ENCODE data around the gene UMODL1. TPM values are rescaled to one million over a fixed set of nuclear protein-coding genes. Genes with fewer than 3 reads are reported as not detected.

Gene UMODL1
- total RNA-seq, 1 experiment from 2014 or later = 2.3 TPM

- Histone ChIP-seq H3K4me1 (ENCODE audit: low read length) (peaks cover 13% of the 10 kb centered on the region), H3K9me2 (replicated peaks; ENCODE audit: insufficient read depth, low read length) (no peaks in the 10 kb centered on the region), H2AFZ (ENCODE audit: low read length) (no peak overlapping the region), H3K36me3 (ENCODE audit: insufficient read depth, low read length) (no peaks in the 10 kb centered on the region), H3K4me3 (ENCODE audit: low read length) (no peak overlapping the region), H3K4me2 (ENCODE audit: low read depth, low read length, poor library complexity, severe bottlenecking) (no peak overlapping the region), H3K27ac (ENCODE audit: low read length) (no peak overlapping the region), H3K79me2 (ENCODE audit: low read length) (no peaks in the 10 kb centered on the region), H4K20me1 (ENCODE audit: insufficient read depth, low read depth, low read length) (no peaks in the 10 kb centered on the region; the same call in 1 of the 2 replicates), H3K9me3 (ENCODE audit: low read length) (no peaks in the 10 kb centered on the region), H3K27me3 (ENCODE audit: low read length) (no peaks in the 10 kb centered on the region), H3K9ac (ENCODE audit: low read length) (no peak overlapping the region)
- no peak for DNase-seq
Measured at GRCh38 chr21:42027822-42028765, 43.0 kb upstream of the UMODL1 start.

GRCh38 chr21:42028766-42029425 lies 42.2 kb upstream of the UMODL1 start:
- no peak overlapping the region for H3K9ac ChIP-seq (ENCODE audit: low read length)
- no peak overlapping the region for H3K4me2 ChIP-seq (ENCODE audit: low read depth, low read length, poor library complexity, severe bottlenecking)
- no peak overlapping the region for H2AFZ ChIP-seq (ENCODE audit: low read length)
- H3K9me2 ChIP-seq (replicated peaks; ENCODE audit: insufficient read depth, low read length) = no peaks in the 10 kb centered on the region
- H3K27me3 ChIP-seq (ENCODE audit: low read length) = no peaks in the 10 kb centered on the region
- peaks cover 13% of the 10 kb centered on the region for H3K4me1 ChIP-seq (ENCODE audit: low read length)
- no peaks in the 10 kb centered on the region for H3K79me2 ChIP-seq (ENCODE audit: low read length)
- no peak overlapping the region for H3K4me3 ChIP-seq (ENCODE audit: low read length)
- H3K9me3 ChIP-seq (ENCODE audit: low read length) = no peaks in the 10 kb centered on the region
- no peaks in the 10 kb centered on the region for H3K36me3 ChIP-seq (ENCODE audit: insufficient read depth, low read length)
- DNase-seq = no peak
- no peaks in the 10 kb centered on the region; the same call in 1 of the 2 replicates for H4K20me1 ChIP-seq (ENCODE audit: insufficient read depth, low read depth, low read length)
- H3K27ac ChIP-seq (ENCODE audit: low read length) = no peak overlapping the region

- H3K9me2 ChIP-seq (replicated peaks; ENCODE audit: insufficient read depth, low read length) = no peaks in the 10 kb centered on the region
- H3K4me1 ChIP-seq (ENCODE audit: low read length) = peaks cover 13% of the 10 kb centered on the region
- H3K36me3 ChIP-seq (ENCODE audit: insufficient read depth, low read length) = no peaks in the 10 kb centered on the region
Measured at GRCh38 chr21:42030311-42030710, 40.8 kb upstream of the UMODL1 start.

GRCh38 chr21:42031241-42031640 lies 39.9 kb upstream of the UMODL1 start:
- DNase-seq = no peak
- Histone ChIP-seq H3K36me3 (ENCODE audit: insufficient read depth, low read length) (no peaks in the 10 kb centered on the region), H4K20me1 (ENCODE audit: insufficient read depth, low read depth, low read length) (no peaks in the 10 kb centered on the region; the same call in 1 of the 2 replicates), H3K9ac (ENCODE audit: low read length) (no peak overlapping the region), H2AFZ (ENCODE audit: low read length) (no peak overlapping the region), H3K27me3 (ENCODE audit: low read length) (no peaks in the 10 kb centered on the region), H3K4me1 (ENCODE audit: low read length) (peaks cover 13% of the 10 kb centered on the region), H3K4me3 (ENCODE audit: low read length) (no peak overlapping the region), H3K4me2 (ENCODE audit: low read depth, low read length, poor library complexity, severe bottlenecking) (no peak overlapping the region), H3K27ac (ENCODE audit: low read length) (no peak overlapping the region), H3K79me2 (ENCODE audit: low read length) (no peaks in the 10 kb centered on the region), H3K9me3 (ENCODE audit: low read length) (no peaks in the 10 kb centered on the region), H3K9me2 (replicated peaks; ENCODE audit: insufficient read depth, low read length) (no peaks in the 10 kb centered on the region)

More at GRCh38 chr21:42030311-42030710, 40.8 kb upstream of the UMODL1 start:
- H4K20me1 ChIP-seq (ENCODE audit: insufficient read depth, low read depth, low read length) = no peaks in the 10 kb centered on the region; the same call in 1 of the 2 replicates
- H3K27ac ChIP-seq (ENCODE audit: low read length) = no peak overlapping the region
- no peaks in the 10 kb centered on the region for H3K79me2 ChIP-seq (ENCODE audit: low read length)
- no peak for DNase-seq
- H3K9me3 ChIP-seq (ENCODE audit: low read length) = no peaks in the 10 kb centered on the region
- no peak overlapping the region for H3K4me3 ChIP-seq (ENCODE audit: low read length)
- H3K4me2 ChIP-seq (ENCODE audit: low read depth, low read length, poor library complexity, severe bottlenecking) = no peak overlapping the region
- H3K9ac ChIP-seq (ENCODE audit: low read length) = no peak overlapping the region
- H3K27me3 ChIP-seq (ENCODE audit: low read length) = no peaks in the 10 kb centered on the region
- H2AFZ ChIP-seq (ENCODE audit: low read length) = no peak overlapping the region

- no peaks in the 10 kb centered on the region for H3K79me2 ChIP-seq (ENCODE audit: low read length)
- H3K4me2 ChIP-seq (ENCODE audit: low read depth, low read length, poor library complexity, severe bottlenecking) = no peak overlapping the region
- no peaks in the 10 kb centered on the region for H3K9me3 ChIP-seq (ENCODE audit: low read length)
- no peaks in the 10 kb centered on the region; the same call in 1 of the 2 replicates for H4K20me1 ChIP-seq (ENCODE audit: insufficient read depth, low read depth, low read length)
- H3K27ac ChIP-seq (ENCODE audit: low read length) = no peak overlapping the region
- no peak overlapping the region for H3K4me3 ChIP-seq (ENCODE audit: low read length)
- H3K36me3 ChIP-seq (ENCODE audit: insufficient read depth, low read length) = no peaks in the 10 kb centered on the region
- peaks cover 13% of the 10 kb centered on the region for H3K4me1 ChIP-seq (ENCODE audit: low read length)
- no peaks in the 10 kb centered on the region for H3K27me3 ChIP-seq (ENCODE audit: low read length)
- H3K9me2 ChIP-seq (replicated peaks; ENCODE audit: insufficient read depth, low read length) = no peaks in the 10 kb centered on the region
- H2AFZ ChIP-seq (ENCODE audit: low read length) = no peak overlapping the region
- no peak for DNase-seq
- no peak overlapping the region for H3K9ac ChIP-seq (ENCODE audit: low read length)
Measured at GRCh38 chr21:42031816-42032215, 39.3 kb upstream of the UMODL1 start.

GRCh38 chr21:42032266-42032665 lies 38.9 kb upstream of the UMODL1 start:
- no peaks in the 10 kb centered on the region for H3K79me2 ChIP-seq (ENCODE audit: low read length)
- no peak overlapping the region for H2AFZ ChIP-seq (ENCODE audit: low read length)
- no peaks in the 10 kb centered on the region for H3K9me3 ChIP-seq (ENCODE audit: low read length)
- no peaks in the 10 kb centered on the region; the same call in 1 of the 2 replicates for H4K20me1 ChIP-seq (ENCODE audit: insufficient read depth, low read depth, low read length)
- no peaks in the 10 kb centered on the region for H3K27me3 ChIP-seq (ENCODE audit: low read length)
- no peak for DNase-seq
- H3K9me2 ChIP-seq (replicated peaks; ENCODE audit: insufficient read depth, low read length) = no peaks in the 10 kb centered on the region
- H3K4me1 ChIP-seq (ENCODE audit: low read length) = peaks cover 13% of the 10 kb centered on the region
- H3K4me2 ChIP-seq (ENCODE audit: low read depth, low read length, poor library complexity, severe bottlenecking) = no peak overlapping the region
- H3K9ac ChIP-seq (ENCODE audit: low read length) = no peak overlapping the region
- no peak overlapping the region for H3K27ac ChIP-seq (ENCODE audit: low read length)
- no peak overlapping the region for H3K4me3 ChIP-seq (ENCODE audit: low read length)
- H3K36me3 ChIP-seq (ENCODE audit: insufficient read depth, low read length) = no peaks in the 10 kb centered on the region

- Histone ChIP-seq H3K9me3 (ENCODE audit: low read length) (no peaks in the 10 kb centered on the region), H3K9me2 (replicated peaks; ENCODE audit: insufficient read depth, low read length) (no peaks in the 10 kb centered on the region), H3K4me3 (ENCODE audit: low read length) (no peak overlapping the region), H3K27ac (ENCODE audit: low read length) (no peak overlapping the region), H3K4me1 (ENCODE audit: low read length) (peaks cover 9% of the 10 kb centered on the region), H3K27me3 (ENCODE audit: low read length) (no peaks in the 10 kb centered on the region), H3K36me3 (ENCODE audit: insufficient read depth, low read length) (no peaks in the 10 kb centered on the region), H3K9ac (ENCODE audit: low read length) (no peak overlapping the region), H4K20me1 (ENCODE audit: insufficient read depth, low read depth, low read length) (no peaks in the 10 kb centered on the region; the same call in 1 of the 2 replicates), H2AFZ (ENCODE audit: low read length) (no peak overlapping the region), H3K4me2 (ENCODE audit: low read depth, low read length, poor library complexity, severe bottlenecking) (no peak overlapping the region), H3K79me2 (ENCODE audit: low read length) (no peaks in the 10 kb centered on the region)
- DNase-seq = no peak
Measured at GRCh38 chr21:42032968-42033367, 38.1 kb upstream of the UMODL1 start.

- Histone ChIP-seq H3K9me2 (replicated peaks; ENCODE audit: insufficient read depth, low read length) (no peaks in the 10 kb centered on the region), H3K9me3 (ENCODE audit: low read length) (no peaks in the 10 kb centered on the region), H3K27me3 (ENCODE audit: low read length) (no peaks in the 10 kb centered on the region), H3K79me2 (ENCODE audit: low read length) (no peaks in the 10 kb centered on the region), H3K4me2 (ENCODE audit: low read depth, low read length, poor library complexity, severe bottlenecking) (no peak overlapping the region), H3K9ac (ENCODE audit: low read length) (no peak overlapping the region), H4K20me1 (ENCODE audit: insufficient read depth, low read depth, low read length) (no peaks in the 10 kb centered on the region; the same call in 1 of the 2 replicates), H3K4me1 (ENCODE audit: low read length) (peaks cover 7% of the 10 kb centered on the region), H3K27ac (ENCODE audit: low read length) (no peak overlapping the region), H3K36me3 (ENCODE audit: insufficient read depth, low read length) (no peaks in the 10 kb centered on the region), H3K4me3 (ENCODE audit: low read length) (no peak overlapping the region), H2AFZ (ENCODE audit: low read length) (no peak overlapping the region)
- DNase-seq = no peak
Measured at GRCh38 chr21:42036313-42036712, 34.8 kb upstream of the UMODL1 start.
